ENCODE data around the gene SLC6A4.

- TF ChIP-seq REST (IDR thresholded peaks at IDR 0.05; ENCODE audit: insufficient read depth in 1 of 2, low read depth in 2 of 2, low read length in 2 of 2): no peak
- no peak for TF ChIP-seq SIN3A (IDR thresholded peaks at IDR 0.05; ENCODE audit: borderline replicate concordance, insufficient read depth, low read length)
- no peak for TF ChIP-seq TAF1 (IDR thresholded peaks at IDR 0.05; ENCODE audit: borderline replicate concordance, insufficient read depth, low read length)
- no peak for TF ChIP-seq POLR2AphosphoS5 (IDR thresholded peaks at IDR 0.05; ENCODE audit: low read depth, low read length)
Measured at GRCh38 chr17:30254150-30254549, 18.7 kb upstream of the SLC6A4 start.
